ENCODE measurements around the gene MPO. TPM values are rescaled to one million over a fixed set of nuclear protein-coding genes. Genes with fewer than 3 reads are reported as not detected.

MPO gene
- total RNA-seq, 2 donors from 2014 or later: not detected

DNA sequence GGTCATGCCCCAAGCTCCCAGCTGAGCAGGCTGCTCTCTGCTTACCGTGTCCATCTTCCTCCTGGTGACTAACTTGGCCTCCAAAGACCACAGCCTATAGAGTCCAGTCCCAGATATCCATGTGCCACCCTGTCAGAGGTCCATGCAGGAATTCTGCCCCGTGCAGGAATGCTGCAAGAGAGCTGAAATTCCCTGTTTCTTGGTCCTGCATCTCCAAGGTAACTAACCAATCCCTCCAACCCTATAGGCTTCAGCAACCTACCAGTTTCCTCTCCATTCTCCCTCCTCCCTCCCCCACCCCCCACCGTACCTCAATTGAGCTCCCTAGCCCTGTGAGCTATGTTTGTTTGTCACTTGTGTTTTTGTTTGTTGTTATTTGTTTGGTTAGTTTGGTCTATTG lies 52.1 kb downstream of the MPO start:
- Mint-ChIP-seq H3K4me3 (no peak overlapping the region), H3K36me3 (ENCODE audit: low read depth) (no peaks in the 10 kb centered on the region), H3K9me3 (no peaks in the 10 kb centered on the region), H3K4me1 (peaks cover 12% of the 10 kb centered on the region), H3K27me3 (ENCODE audit: insufficient read depth) (peaks cover 68% of the 10 kb centered on the region), H3K27ac (no peak overlapping the region)
- Histone ChIP-seq H3K27ac (ENCODE audit: low read depth, low read length) (no peak overlapping the region), H3K27me3 (ENCODE audit: control insufficient read depth, insufficient read depth, low read length, poor library complexity, severe bottlenecking) (peaks cover 19% of the 10 kb centered on the region), H3K36me3 (ENCODE audit: control insufficient read depth, insufficient read depth, low read length) (no peaks in the 10 kb centered on the region), H3K9me3 (ENCODE audit: control insufficient read depth, low read length) (no peaks in the 10 kb centered on the region), H3K9ac (ENCODE audit: extremely low read depth, low read length, poor library complexity, severe bottlenecking) (no peak overlapping the region), H3K4me3 (ENCODE audit: low read length) (no peak overlapping the region), H3K4me1 (ENCODE audit: control insufficient read depth, insufficient read depth, low read length) (no peaks in the 10 kb centered on the region)
- WGBS, 2 experiments (ENCODE audit: insufficient coverage in 1 of 2, insufficient read length in 1 of 2): 65 to 75% methylated on average over 2 of the region's 3 CpGs
- TF ChIP-seq, protein P1, sequence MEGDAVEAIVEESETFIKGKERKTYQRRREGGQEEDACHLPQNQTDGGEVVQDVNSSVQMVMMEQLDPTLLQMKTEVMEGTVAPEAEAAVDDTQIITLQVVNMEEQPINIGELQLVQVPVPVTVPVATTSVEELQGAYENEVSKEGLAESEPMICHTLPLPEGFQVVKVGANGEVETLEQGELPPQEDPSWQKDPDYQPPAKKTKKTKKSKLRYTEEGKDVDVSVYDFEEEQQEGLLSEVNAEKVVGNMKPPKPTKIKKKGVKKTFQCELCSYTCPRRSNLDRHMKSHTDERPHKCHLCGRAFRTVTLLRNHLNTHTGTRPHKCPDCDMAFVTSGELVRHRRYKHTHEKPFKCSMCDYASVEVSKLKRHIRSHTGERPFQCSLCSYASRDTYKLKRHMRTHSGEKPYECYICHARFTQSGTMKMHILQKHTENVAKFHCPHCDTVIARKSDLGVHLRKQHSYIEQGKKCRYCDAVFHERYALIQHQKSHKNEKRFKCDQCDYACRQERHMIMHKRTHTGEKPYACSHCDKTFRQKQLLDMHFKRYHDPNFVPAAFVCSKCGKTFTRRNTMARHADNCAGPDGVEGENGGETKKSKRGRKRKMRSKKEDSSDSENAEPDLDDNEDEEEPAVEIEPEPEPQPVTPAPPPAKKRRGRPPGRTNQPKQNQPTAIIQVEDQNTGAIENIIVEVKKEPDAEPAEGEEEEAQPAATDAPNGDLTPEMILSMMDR (conservative IDR thresholded peaks at IDR 0.05): no peak
- peak; percentile 81 for DNase-seq

DNA sequence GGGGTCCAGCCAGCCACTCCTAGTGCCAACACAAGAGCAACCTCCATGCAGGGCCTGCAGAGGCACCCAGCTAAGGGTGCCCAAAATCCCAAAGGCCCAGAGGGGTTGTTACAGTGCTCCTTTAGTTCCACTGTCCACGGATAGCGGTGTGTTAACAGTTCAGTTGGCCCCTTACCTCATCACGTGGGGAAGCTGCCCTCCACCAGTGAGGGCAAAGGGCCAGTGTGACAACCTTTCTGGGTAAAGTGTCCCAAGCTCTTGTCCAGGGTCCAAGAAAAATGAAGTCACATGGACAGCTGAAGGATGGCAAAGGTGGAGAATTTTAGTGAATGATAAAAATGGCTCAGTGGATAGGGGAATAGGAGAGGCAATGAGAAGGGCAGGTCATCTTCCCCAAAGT lies 53.0 kb downstream of the MPO start:
- H3K4me1 Mint-ChIP-seq: peaks cover 12% of the 10 kb centered on the region
- 80 to 93% methylated on average over 1 to 3 of the region's 3 CpGs for WGBS, 2 experiments (ENCODE audit: insufficient coverage in 1 of 2, insufficient read length in 1 of 2)
- no peak overlapping the region for H3K9ac ChIP-seq (ENCODE audit: extremely low read depth, low read length, poor library complexity, severe bottlenecking)
- H3K27me3 ChIP-seq (ENCODE audit: control insufficient read depth, insufficient read depth, low read length, poor library complexity, severe bottlenecking): peaks cover 18% of the 10 kb centered on the region
- no peak for DNase-seq
- no peak overlapping the region for H3K27ac ChIP-seq (ENCODE audit: low read depth, low read length)
- no peaks in the 10 kb centered on the region for H3K36me3 ChIP-seq (ENCODE audit: control insufficient read depth, insufficient read depth, low read length)
- H3K4me3 Mint-ChIP-seq: no peak overlapping the region
- TF ChIP-seq, protein P1 (conservative IDR thresholded peaks at IDR 0.05): no peak
- H3K4me1 ChIP-seq (ENCODE audit: control insufficient read depth, insufficient read depth, low read length): no peaks in the 10 kb centered on the region
- H3K9me3 ChIP-seq (ENCODE audit: control insufficient read depth, low read length): no peaks in the 10 kb centered on the region
- no peak overlapping the region for H3K27ac Mint-ChIP-seq
- H3K36me3 Mint-ChIP-seq (ENCODE audit: low read depth): no peaks in the 10 kb centered on the region
- H3K27me3 Mint-ChIP-seq (ENCODE audit: insufficient read depth): peaks cover 69% of the 10 kb centered on the region
- H3K4me3 ChIP-seq (ENCODE audit: low read length): no peak overlapping the region
- no peaks in the 10 kb centered on the region for H3K9me3 Mint-ChIP-seq

- no peak overlapping the region for H3K4me3 ChIP-seq (ENCODE audit: low read length)
- Mint-ChIP-seq H3K27ac (no peak overlapping the region), H3K4me1 (peaks cover 14% of the 10 kb centered on the region), H3K9me3 (no peaks in the 10 kb centered on the region), H3K27me3 (ENCODE audit: insufficient read depth) (peaks cover 61% of the 10 kb centered on the region), H3K36me3 (ENCODE audit: low read depth) (no peaks in the 10 kb centered on the region), H3K4me3 (no peak overlapping the region)
- TF ChIP-seq, protein P1 (conservative IDR thresholded peaks at IDR 0.05): no peak
- H3K27ac ChIP-seq (ENCODE audit: low read depth, low read length): no peak overlapping the region
- DNase-seq: no peak
- H3K4me1 ChIP-seq (ENCODE audit: control insufficient read depth, insufficient read depth, low read length): no peaks in the 10 kb centered on the region
- H3K36me3 ChIP-seq (ENCODE audit: control insufficient read depth, insufficient read depth, low read length): no peaks in the 10 kb centered on the region
- H3K27me3 ChIP-seq (ENCODE audit: control insufficient read depth, insufficient read depth, low read length, poor library complexity, severe bottlenecking): no peaks in the 10 kb centered on the region
- H3K9ac ChIP-seq (ENCODE audit: extremely low read depth, low read length, poor library complexity, severe bottlenecking): no peak overlapping the region
- WGBS, 2 experiments (ENCODE audit: insufficient coverage in 1 of 2, insufficient read length in 1 of 2): 52 to 86% methylated on average over 1 of the region's 1 CpG
- H3K9me3 ChIP-seq (ENCODE audit: control insufficient read depth, low read length): no peaks in the 10 kb centered on the region
Observed at GRCh38 chr17:58224315-58224714, 56.4 kb downstream of the MPO start.

Other genes with a start within 250 kb of the MPO start
- gene DYNLL2, start 197.5 kb downstream of the MPO start, total RNA-seq: 10 to 100 TPM; 47.9 to 69.3 TPM
- under 1 TPM; 0.07 to 0.22 TPM for gene OR4D1, start 132.6 kb downstream of the MPO start, total RNA-seq
- not detected for gene OR4D2, start 114.0 kb downstream of the MPO start, total RNA-seq
- not detected for gene EPX, start 88.2 kb downstream of the MPO start, total RNA-seq
- gene MKS1, start 61.7 kb downstream of the MPO start, total RNA-seq: 10 to 100 TPM; 31.8 to 32.2 TPM
- not detected for gene LPO, start 42.4 kb downstream of the MPO start, total RNA-seq
- gene TSPOAP1, start 47.9 kb upstream of the MPO start, total RNA-seq: 10 to 100 TPM; 31.3 to 36.8 TPM
- 10 to 100 TPM; 97.2 to 98.8 TPM for gene SUPT4H1, start 71.3 kb upstream of the MPO start, total RNA-seq
- 1 to 10 TPM; 3.2 to 4.1 TPM for gene RNF43, start 136.6 kb upstream of the MPO start, total RNA-seq
- gene HSF5, start 207.5 kb upstream of the MPO start, total RNA-seq: under 1 TPM; 0.09 to 0.22 TPM
- gene MTMR4, start 233.7 kb upstream of the MPO start, total RNA-seq: 10 to 100 TPM; 39.4 to 52.9 TPM